A673 (cell line): ENCODE results near the gene FBXW5. TPM values are rescaled to one million over a fixed set of nuclear protein-coding genes. Genes with fewer than 3 reads are reported as not detected.
A peak's percentile ranks its signal among the peaks of the same experiment; 100 is the strongest.

Source experiments
- Bru-seq: library from RNA; stranded (reverse); fragments of 400-500 nt; gene quantifications from one replicate; lab custom pipeline; 2021; lab: Mats Ljungman, UMichigan
- BruChase-seq, 2 experiments: library from RNA; stranded (reverse); fragments of 400-500 nt; gene quantifications; one replicate each; lab custom pipeline; 2021; lab: Mats Ljungman, UMichigan
- BruUV-seq: library from RNA; stranded (reverse); fragments of 400-500 nt; replicated peaks from 2 replicates; lab custom pipeline; 2021; lab: Mats Ljungman, UMichigan
- CTCF ChIA-PET: fragments of 300-600 bp; sonication (Branson Sonifier 250); formaldehyde crosslinking; loops from one replicate; lab custom pipeline; 2022; ENCODE audit warnings: antibody characterized with exemption; lab: Charles Lee
- POLR2A ChIA-PET: fragments of 300-600 bp; sonication (Branson Sonifier 250); formaldehyde crosslinking; loops from one replicate; lab custom pipeline; 2022; ENCODE audit warnings: antibody characterized with exemption; ENCODE audit not compliant: low non-redundant PET; lab: Charles Lee
- DNase-seq: peaks from one replicate; pipeline ENCODE4 v3.0.0-alpha.2; 2015; ENCODE audit warnings: low spot score
- H3K27ac ChIP-seq: fragments of 200-600 bp; sonication (generic); 2 replicates; pipeline ENCODE4 v1.5.1; 2016; ENCODE audit warnings: mixed run types, low read depth, mild to moderate bottlenecking, mixed read lengths, antibody characterized with exemption, low read length; ENCODE audit not compliant: poor library complexity, severe bottlenecking
- H3K27me3 ChIP-seq: fragments of 200-600 bp; sonication (generic); replicated peaks from 2 replicates; pipeline ENCODE4 v1.6.1; 2017; ENCODE audit warnings: mixed run types, low read depth, mild to moderate bottlenecking, mixed read lengths, antibody characterized with exemption, low read length; ENCODE audit not compliant: insufficient read depth, poor library complexity
- H3K36me3 ChIP-seq: fragments of 200-600 bp; sonication (generic); 2 replicates; pipeline ENCODE4 v1.6.1; 2016; ENCODE audit warnings: mixed run types, mild to moderate bottlenecking, mixed read lengths, antibody characterized with exemption, low read length; ENCODE audit not compliant: insufficient read depth, poor library complexity, severe bottlenecking
- H3K4me1 ChIP-seq: fragments of 200-600 bp; sonication (generic); 2 replicates; pipeline ENCODE4 v1.6.1; 2017; ENCODE audit warnings: mixed run types, mild to moderate bottlenecking, mixed read lengths, antibody characterized with exemption, low read length; ENCODE audit not compliant: insufficient read depth, poor library complexity, severe bottlenecking
- H3K4me3 ChIP-seq: fragments of 200-600 bp; sonication (generic); 2 replicates; pipeline ENCODE4 v1.5.1; 2016; ENCODE audit warnings: low read depth, mixed run types, mild to moderate bottlenecking, mixed read lengths, low read length; ENCODE audit not compliant: poor library complexity, severe bottlenecking
- H3K9me3 ChIP-seq: fragments of 200-600 bp; sonication (generic); 2 replicates; pipeline ENCODE4 v1.6.1; 2016; ENCODE audit warnings: mixed run types, low read depth, mild to moderate bottlenecking, mixed read lengths, antibody characterized with exemption, low read length; ENCODE audit not compliant: poor library complexity, severe bottlenecking
- CTCF ChIP-seq: fragments of 300-800, 200-600 bp; sonication (generic); conservative IDR thresholded peaks from 2 replicates; pipeline ENCODE4 v1.5.1; 2017; ENCODE audit warnings: low read depth, mild to moderate bottlenecking, antibody characterized with exemption, low read length, moderate library complexity, mixed read lengths
- EZH2 ChIP-seq: fragments of 200-600 bp; sonication (generic); IDR thresholded peaks from 2 replicates; pipeline ENCODE4 v1.6.1; 2017; ENCODE audit warnings: borderline replicate concordance, low read depth, mild to moderate bottlenecking, mixed read lengths, antibody characterized with exemption, low read length; ENCODE audit not compliant: poor library complexity, severe bottlenecking
- intact Hi-C: fragments of 100-400 bp; cut with micrococcal nuclease; formaldehyde crosslinking; loops from one replicate; pipeline ENCODE4 v1.10.0; 2022; ENCODE audit not compliant: unreplicated experiment
- long read RNA-seq: library from polyadenylated mRNA; stranded (forward); transcript quantifications from one replicate; pipeline ENCODE4 v2.0.0, GENCODE V29; 2022
- total RNA-seq: library from RNA; stranded (reverse); gene quantifications from 2 replicates; pipeline ENCODE4 v1.2.3, GENCODE V29; 2021

Gene FBXW5
- 76.7 and 81.8 TPM in 2 replicates for total RNA-seq
- Bru-seq, nascent RNA = percentile 48 among the genes with signal in this experiment
- BruChase-seq, experiment 1, labeled RNA remaining after a 2-hour chase = percentile 63 among the genes with signal in this experiment
- percentile 73 among the genes with signal in this experiment for BruChase-seq, experiment 2, labeled RNA remaining after a 6-hour chase
- long read RNA-seq, transcript FBXW5-201 (9 exons, 2,274 nt) = major isoform, 195 of 368 reads
- long read RNA-seq, transcript FBXW5-206 (8 exons, 2,392 nt) = minor isoform, 5 of 368 reads
- long read RNA-seq, partial matches to known transcripts = 70 of 368 reads
- long read RNA-seq, other reads (novel, unspliced or antisense) = 97 of 368 reads

- intact Hi-C loops = no loop called here
- TF ChIP-seq CTCF (peak; percentile 98), EZH2 (no peak)
- Histone ChIP-seq H3K27me3 (no peaks in the 10 kb centered on the region), H3K9me3 (no peaks in the 10 kb centered on the region), H3K4me3 (peak within 1 kb of the TSS; percentile 92), H3K4me1 (no peaks in the 10 kb centered on the region), H3K36me3 (peaks cover 32% of the 10 kb centered on the region), H3K27ac (peak within 1 kb of the TSS; percentile 90)
- CTCF ChIA-PET = interaction anchor here (0.6 kb wide), 1 partner anchor 36 kb away, joined by 4 read pairs; no protein-coding TSS in a partner anchor
- peak; percentile 97 for DNase-seq
- POLR2A ChIA-PET = no interaction called here
- BruUV-seq = no TSS peak
Observed at GRCh38 chr9:136944519-136945332, at the start of gene FBXW5, which contains the start of gene C8G. Gene FBXW5, minus strand, starts transcription at chr9:136944738. Its CDS starts 655 bp downstream, at chr9:136944083. Gene C8G, plus strand, starts transcription at chr9:136945243. Its CDS starts 78 bp downstream, at chr9:136945321.

DNA sequence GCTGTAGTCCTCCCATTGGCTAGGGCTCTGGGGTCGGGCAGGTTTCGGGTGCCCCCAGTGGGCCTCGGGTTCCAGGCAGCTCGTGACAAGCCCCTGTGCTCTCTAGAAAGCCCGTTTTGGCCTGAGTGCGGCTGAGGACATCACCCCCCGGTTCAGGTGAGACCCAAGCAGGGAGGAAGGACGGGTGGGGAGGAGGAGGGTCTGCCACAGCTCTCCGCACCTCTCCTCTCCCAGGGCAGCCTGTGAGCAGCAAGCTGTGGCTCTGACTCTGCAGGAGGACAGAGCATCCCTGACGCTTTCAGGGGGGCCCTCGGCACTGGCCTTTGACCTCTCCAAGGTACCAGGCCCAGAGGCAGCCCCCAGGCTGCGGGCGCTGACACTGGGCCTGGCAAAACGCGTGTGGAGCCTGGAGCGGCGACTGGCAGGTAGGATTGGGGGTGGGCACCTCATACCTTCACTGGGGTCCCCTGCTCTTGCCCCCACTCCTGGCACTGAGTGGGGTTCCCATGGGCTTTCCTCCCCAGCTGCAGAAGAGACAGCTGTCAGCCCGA lies 48.4 kb upstream of the FBXW5 start:
- no peak for DNase-seq
- peaks cover 26% of the 10 kb centered on the region for H3K4me1 ChIP-seq
- no peak for TF ChIP-seq EZH2
- no peak for TF ChIP-seq CTCF
- no peaks in the 10 kb centered on the region for H3K27me3 ChIP-seq
- H3K4me3 ChIP-seq = peak overlapping the region; percentile 75
- no peaks in the 10 kb centered on the region for H3K9me3 ChIP-seq
- H3K36me3 ChIP-seq = peaks cover 7% of the 10 kb centered on the region
- CTCF ChIA-PET = interaction anchor here (0.6 kb wide), 1 partner anchor 232 kb away, joined by 3 read pairs; no protein-coding TSS in a partner anchor
- peak overlapping the region; percentile 88 for H3K27ac ChIP-seq
- POLR2A ChIA-PET = no interaction called here
- no TSS peak for BruUV-seq
- intact Hi-C loops = no loop called here
